Peyer's patch (tissue), 4 donors: ENCODE data around the gene ADM5.

ENCODE experiments used
- POLR2A ChIP-seq, 2 donors: fragments of 450-650 bp; IDR thresholded peaks; one replicate each; pipeline ENCODE4 v1.5.1; 2017; ENCODE audit warnings: antibody characterized with exemption in 2 of 2, mild to moderate bottlenecking in 2 of 2, moderate library complexity in 2 of 2
- TF ChIP-seq, protein P1 (sequence below), 6 experiments: fragments of 450-650 bp in 4 of 6; fragments of 200-600 bp in 2 of 6; sonication (generic) in 1 of 6; IDR thresholded peaks; one replicate each; pipeline ENCODE4 v1.5.1; 2017 to 2019; ENCODE audit warnings: antibody characterized with exemption in 6 of 6, mild to moderate bottlenecking in 3 of 6, moderate library complexity in 1 of 6

DNA sequence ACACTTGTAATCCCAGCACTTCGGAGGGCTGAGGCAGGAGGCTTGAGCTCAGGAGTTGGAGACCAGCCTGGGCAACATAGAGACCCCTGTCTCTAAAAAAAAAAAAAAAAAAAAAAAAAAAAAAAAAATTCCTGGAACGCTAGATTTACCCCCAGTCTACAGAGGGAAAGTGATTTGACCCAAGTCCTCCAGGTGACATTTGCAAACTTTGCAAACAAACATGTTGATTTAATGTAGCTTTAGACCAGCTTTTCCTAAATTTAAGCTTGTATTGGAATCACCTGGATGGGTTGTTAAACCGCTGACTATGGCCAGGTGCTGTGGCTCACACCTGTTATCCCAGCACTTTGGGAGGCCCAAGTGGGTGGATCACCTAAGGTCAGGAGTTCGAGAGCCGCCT lies 10.0 kb downstream of the ADM5 start:
- TF ChIP-seq, protein P1, sequence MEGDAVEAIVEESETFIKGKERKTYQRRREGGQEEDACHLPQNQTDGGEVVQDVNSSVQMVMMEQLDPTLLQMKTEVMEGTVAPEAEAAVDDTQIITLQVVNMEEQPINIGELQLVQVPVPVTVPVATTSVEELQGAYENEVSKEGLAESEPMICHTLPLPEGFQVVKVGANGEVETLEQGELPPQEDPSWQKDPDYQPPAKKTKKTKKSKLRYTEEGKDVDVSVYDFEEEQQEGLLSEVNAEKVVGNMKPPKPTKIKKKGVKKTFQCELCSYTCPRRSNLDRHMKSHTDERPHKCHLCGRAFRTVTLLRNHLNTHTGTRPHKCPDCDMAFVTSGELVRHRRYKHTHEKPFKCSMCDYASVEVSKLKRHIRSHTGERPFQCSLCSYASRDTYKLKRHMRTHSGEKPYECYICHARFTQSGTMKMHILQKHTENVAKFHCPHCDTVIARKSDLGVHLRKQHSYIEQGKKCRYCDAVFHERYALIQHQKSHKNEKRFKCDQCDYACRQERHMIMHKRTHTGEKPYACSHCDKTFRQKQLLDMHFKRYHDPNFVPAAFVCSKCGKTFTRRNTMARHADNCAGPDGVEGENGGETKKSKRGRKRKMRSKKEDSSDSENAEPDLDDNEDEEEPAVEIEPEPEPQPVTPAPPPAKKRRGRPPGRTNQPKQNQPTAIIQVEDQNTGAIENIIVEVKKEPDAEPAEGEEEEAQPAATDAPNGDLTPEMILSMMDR (IDR thresholded peaks at IDR 0.05): no peak
- no peak for TF ChIP-seq POLR2A (IDR thresholded peaks at IDR 0.05)
